Measurements from ENCODE around the gene HDAC4.

Gene HDAC4

DNA sequence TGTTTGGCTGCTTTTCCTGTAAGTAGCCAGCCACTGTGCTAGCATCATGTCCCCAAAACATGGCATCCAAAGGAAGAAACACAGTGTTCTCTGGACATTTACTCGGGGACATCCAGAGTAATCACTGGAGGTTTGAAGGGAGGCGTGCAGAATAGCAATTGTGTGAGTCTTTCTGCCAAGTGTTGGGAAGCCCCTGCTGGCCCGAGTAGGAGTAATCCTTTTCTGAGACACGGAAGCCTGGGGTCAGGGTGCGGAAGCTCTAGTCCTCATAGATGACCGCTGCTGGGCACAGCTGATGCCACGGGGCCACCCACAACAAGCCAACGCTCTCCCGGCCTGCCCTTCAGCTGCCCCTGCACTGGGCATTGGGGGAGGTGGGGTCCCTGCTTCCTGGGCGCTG is 24.8 kb upstream of the HDAC4 start:
- no peak for DNase-seq

DNA sequence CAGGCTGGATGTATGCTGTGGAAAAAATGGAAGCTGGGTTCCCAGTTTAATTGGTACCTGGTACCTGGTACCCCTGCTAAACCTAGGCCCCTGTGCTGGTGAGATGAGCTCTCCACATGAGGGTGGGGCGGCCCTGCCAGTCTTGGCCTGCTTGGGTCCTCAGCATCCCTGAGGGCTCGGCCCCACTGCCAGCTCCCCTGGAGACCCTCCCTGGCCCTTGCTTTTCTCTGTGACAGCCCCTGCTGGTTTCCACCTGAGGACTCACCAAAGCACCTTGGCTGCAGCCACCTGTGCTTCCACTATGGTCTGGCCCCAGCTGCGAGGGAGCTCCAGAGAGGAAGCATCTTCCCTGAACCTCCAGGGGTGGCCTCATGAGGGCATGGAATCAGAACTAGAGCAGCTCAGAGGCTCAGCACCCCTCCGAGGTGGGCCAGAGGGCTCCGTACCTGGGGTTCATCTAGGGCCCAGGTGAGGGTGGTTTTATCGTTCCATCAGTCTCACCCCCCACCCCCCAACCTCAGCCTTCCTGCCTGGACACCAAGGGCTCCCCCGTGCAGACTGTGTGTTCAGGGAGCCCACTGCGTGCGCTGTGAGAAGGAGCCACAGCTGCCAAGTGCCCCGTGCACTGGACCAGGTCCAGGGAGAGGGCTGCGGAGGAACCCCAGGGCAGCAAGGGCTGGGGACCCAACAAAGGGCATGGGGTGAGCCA is 23.7 kb upstream of the HDAC4 start:
- no peak for DNase-seq

DNA sequence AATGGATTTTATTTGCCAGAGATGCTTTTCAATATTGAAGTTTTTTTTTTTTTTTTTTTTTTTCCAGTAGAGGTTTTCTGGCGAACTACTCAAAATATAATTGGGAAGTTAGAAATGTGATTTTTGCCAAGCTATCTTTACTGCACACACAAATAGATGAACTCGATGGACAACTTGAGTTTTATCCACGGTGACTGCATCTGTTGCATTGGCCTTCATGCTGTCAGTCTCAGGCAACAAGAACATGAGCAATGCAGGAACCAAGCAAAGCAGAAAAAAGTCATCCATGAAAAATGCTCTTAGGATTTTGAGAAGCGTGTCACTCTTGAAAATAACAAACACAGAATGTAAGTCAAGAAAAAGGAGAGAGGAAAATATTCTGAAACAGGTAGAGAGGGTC is 22.7 kb upstream of the HDAC4 start:
- DNase-seq, result no peak

DNA sequence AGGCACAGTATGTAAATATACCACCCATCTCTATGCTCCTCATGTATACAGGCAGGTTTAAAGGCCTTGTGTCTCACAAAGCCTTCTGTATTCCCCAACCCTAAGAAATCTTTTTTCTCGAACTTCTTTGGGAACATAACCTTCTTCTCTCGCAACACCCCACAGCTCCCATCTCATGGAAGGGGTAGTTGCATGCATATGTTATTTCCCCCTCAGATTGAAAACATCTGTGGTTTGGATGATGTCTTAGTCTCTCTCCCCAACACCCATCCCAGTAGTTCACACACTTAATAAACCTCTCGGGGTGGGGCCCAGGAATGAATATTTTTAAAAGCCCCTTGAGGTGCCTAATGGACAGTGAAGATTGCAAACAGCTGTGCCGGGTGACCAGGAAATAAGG is 21.0 kb upstream of the HDAC4 start:
- DNase-seq, result no peak

DNA sequence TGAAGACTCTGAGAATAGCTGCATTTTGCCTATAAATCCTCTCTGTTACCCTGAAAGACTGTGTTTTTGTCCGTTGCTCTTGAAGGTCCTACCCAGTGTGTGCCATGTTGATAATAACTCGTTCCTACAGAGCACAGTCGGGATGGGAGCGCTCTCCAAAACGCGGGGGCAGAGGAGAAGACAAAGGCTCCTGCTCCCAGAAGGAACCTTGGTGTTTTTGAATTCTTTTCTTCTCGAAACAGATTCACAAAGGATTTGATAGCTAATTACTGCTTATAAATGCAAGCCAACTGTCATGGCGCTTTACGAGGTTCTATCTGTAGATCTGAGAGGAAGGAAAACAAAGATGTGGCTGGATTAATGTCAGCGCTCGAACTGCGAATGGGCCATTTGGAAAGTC is 19.3 kb upstream of the HDAC4 start:
- no peak for DNase-seq

DNA sequence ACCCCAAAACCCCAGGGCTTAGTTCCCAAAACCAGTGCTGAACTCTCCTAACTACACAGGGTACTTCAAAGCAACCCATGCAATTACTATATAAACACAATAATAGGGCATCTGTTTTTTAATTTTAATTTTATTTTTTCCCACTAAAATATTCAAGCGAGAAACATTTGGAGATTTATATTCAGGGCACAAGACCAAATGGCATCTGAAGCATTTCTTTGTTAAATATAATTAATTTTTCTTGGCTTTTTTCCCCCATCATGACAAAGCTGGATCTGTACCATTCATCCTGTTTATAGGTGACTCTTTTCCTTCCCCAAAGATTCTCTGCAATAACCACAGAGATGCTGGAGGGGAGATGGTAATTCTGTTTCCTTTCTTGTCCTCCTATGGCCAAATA is 18.1 kb upstream of the HDAC4 start:
- no peak for DNase-seq

DNA sequence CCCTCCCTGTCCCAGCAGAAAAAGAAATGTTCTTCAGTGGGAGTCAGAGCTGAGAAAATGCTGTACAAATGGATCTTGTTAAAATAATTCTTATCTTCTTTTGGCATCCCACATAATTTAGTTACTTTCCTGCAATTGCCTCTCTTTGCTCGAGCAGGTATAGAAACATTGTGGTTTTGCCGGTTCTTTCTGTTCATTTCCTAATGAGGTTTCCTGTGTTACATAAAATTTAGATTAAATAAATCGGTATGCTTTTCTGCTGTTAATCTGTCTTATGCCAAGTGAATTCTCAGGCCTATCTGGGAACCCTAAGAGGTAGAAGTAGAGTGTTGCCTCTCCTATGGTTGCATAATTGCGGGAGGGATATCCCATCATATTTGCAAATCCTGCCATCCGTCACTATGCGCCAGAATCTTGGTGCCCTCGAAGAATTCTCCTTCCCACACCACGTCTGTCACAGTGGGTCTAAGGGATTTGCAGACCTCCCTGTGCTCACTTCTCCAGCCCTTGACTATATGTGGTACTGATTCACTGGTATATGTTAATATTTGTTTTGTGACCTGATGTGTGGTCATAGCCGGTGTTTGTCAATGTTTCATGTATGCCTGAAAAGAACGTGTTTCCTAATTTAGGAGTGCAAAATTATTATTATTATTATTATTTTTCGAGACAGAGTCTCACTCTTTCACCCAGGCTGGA is 12.2 kb upstream of the HDAC4 start:
- DNase-seq, result no peak

DNA sequence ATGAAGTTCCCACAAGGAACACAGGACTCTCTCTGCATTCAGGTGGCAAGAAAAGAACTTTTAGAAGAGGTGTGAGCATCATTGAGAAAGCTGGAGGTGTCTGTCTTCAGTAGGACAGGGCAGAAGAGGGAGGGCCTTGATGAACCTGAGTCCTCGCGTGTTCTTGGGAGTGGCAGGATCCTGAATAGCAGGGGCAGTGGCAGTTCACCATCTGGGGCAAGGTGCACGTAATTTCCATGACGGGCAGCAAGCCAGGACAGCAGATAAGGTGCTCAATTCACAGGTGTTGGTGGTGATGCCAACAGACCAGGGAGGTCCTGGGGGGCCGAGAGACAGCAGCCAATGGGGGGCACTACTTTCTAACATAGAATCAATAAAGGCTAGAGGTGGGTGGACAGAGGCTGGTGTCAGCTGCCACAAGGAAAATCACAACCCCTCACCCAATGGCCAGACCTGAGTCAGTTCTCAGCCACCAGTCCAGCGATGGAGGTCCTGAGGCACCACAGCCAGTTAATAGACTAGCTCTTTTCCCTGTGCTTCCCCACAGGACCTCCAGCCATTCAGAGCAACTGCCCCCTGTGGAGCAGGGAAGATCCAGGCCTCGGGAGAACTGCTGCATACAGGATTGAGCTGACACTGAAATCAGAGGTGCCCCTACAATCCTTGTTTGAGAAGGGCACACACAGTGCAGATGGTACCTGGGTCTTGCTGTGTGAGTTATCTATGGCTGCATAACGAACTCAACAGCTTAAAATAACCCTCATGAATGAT is 10.9 kb upstream of the HDAC4 start:
- no peak for DNase-seq

DNA sequence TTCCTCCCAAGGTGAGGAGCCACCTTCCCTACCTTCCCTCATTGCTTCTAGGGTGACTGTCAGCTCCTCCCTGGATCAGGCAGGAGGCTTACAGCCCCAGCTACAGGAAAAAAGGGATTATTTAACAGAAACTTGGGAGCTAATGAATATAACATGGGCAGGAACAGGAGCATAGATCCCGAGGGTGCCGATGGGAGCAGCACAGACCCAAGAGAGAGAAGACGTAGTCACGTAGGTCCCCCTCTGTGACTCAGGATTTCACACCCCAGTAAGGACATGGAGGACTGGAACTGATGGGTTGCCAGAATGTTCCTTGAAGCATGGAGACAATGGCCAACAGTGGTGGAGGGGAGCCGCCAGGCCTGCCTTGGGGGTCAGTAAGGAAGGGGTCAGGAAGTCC is 10.3 kb upstream of the HDAC4 start:
- DNase-seq, result no peak

DNA sequence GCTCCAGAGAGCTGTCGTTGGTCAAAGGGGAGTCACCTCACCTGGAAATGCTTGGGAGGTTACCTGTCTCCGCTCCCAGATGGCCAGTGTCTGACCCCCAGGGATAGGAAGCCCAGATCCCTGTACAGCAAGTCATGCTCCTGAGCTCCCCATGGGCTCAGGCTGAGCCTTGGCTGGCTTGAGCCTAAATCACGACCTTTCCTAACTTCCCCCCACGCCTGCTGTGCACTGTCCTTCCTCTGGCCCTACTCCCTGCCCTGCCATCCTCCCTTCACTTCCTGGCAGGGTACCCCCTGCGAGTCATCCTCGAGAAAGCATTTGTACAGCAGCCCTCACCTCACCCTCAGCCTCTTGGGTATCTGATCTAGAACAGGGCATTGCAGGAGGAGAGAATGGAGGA is 9.2 kb upstream of the HDAC4 start:
- no peak for DNase-seq

DNA sequence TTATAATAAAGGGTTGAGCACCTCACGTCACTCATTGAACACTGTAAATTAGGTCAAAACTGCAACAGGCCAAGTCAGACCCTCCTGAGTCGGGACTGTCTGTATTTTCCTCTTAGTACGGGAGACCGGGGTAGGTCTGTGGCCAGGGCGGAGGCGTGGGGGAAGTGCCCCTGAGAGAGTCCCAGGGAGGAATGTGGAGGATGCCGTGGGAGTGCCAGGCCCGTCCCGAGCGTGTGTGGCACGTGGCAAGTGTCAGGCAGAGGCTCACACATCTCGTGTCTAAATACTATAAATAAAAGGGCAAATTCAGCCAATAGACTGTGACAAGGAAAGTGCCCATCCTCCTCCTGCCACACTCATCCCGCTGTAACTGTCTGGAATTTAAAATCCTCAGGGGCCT is 6.3 kb upstream of the HDAC4 start:
- DNase-seq, result no peak

DNA sequence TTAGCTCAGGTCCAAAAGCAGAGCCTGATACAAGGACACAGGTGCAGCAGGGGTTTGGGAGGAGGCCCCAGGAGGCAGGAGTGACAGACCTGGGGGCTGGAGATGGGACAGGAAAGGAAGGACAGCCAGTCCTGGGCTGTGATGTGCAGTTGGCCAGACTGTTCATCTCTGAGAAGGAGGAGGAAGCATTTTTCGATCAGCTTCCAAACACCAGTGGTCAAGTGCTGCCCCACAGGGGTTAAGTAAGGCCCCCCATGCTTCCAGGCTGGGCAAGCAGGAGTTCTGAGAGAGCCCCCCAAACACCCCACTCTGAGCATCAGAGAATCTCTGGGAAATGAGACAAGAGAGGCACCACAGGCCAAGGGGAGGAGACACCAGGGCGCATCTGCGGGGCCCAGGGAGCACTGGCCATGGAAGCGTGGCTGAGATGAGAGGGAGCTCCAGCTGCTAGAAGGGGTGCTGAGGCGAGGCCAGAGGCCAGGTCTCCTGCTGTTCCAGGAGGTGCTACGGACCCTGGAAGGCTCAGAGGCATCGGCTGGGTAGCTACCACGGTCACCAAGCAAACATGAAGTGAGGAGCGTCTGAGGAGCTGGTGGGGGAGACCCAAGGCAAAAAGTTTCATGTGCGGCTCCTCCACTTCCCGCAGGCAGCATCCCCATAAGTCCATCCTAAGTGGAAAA is 5.6 kb upstream of the HDAC4 start:
- DNase-seq, result no peak

DNA sequence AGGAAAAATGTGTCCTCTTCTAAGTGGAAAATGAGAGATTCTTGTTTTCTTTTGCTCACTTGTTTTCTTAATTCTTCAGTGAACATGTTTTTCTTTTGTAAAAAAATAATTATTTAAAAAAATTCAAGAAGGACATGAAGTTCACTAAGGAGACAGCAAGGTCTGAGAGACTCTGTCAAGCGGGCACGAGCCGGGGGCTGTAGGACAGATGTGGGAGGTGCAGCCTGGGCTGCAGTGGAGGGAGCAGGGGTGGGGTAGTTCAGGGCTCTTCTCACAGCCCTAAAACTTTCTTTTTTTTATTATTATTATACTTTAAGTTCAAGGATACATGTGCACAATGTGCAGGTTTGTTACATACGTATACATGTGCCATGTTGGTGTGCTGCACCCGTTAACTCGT is 4.3 kb upstream of the HDAC4 start:
- DNase-seq, result no peak

DNA sequence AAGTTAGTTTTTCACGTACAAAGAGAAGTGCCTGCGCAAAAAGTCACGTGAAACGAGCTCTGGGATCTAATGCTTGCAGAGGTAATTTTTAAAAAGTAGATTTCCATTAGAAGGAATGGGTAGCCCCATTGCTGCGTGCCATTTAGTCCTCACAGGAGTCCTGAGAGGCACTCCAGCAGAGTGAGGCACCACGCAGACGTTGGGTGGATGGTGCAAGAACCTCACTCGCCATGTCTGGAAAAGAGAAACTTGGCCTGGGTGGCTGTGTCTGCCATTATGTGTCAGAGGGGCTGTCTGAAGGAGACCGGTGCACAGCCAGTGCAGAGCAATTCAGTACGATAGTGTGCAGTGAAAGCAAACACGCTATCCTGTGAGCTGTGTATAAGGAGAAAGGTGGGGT is 1.8 kb upstream of the HDAC4 start:
- DNase-seq, result no peak

DNA sequence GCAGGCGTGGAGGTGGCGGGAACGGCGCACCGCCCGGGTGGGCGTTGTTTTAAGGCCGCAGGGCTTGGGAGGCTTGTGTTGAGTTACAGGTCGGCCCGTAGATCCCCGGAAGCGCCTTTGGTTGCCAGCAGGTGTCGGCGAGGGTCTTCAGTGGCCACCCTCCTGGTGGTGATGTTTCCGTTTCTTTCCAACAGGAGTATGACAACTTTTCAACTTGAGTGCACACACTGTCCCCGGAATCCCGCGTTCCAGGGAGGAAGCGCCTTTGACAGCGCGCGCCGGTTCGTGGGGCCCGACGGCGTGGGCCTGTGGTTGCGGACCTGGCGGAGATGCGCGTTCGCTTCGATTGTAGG is 1.0 kb upstream of the HDAC4 start:
- DNase-seq, result no peak

DNA sequence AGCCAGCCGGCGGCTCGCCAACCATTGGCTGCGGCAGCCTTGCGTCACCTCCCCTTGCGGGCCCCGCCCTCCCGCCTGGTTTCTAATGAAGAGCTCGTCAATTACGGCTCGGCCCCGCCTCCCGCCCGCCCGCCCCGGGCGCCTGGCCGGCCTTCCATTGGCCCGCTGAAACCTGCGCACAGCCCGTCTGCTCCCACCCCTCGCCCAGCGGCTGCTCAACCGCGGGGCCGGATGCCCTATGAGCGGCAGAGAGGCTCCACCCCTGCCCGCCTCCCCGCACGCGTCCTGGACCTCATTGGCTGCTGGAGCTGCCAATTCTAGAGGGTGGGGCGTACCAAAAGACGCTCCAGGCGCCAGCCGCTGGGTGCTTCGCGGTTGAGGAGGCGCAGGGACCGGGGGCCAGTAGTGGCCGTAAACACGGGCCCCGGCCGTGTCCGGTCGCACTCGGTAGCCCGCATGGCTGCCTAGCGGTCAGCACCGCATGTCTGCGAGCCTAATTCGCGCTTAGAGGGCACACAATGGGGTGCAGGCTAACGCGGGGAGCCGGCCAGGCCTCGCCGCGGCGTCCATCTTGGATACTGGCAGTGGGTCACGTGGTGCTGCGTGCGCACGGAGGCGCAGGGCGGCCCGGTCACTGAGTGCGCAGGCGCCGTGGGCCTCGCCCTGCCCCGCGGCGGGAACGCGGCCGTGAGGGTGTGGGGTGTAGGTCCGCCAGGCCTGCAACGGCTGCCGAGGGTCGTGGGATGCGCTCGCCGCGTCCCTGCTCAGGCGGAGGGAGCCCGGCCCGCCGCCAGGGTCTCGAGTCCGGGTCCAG is 454 bp upstream of the HDAC4 start:
- peak; percentile 98 for DNase-seq

DNA sequence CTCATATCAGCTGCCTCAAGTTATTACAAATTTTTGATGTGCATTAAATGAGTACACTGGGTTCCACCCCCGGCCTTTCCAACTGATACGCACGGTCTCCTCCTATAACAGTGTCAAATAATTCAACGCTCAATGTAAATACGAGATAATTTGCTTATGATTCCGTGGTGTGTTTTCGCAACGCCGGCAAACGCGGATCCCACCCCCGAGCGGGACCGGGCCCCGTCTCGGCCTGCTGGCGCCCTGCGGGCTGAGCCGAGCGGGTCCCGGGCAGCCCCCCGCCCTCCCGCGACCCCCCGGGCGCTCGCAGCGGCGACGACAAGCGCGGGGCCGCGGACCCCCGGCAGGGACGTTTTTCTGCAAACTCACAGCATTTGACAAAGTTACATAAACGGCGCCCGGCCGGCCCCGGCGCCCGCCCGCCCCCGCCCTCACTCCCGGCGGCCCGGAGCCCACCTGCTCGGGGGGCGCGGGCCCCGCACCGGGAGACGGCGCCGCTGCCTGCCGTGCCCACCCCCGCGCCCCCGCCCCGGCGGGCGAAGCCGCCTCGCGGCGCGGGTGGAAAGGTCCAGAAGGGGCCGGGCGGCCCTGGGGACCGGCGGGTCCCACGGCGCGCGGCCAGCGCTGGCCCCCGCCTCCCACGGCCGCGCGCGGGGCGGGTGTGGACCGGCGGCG is 762 bp downstream of the HDAC4 start:
- no peak for DNase-seq

DNA sequence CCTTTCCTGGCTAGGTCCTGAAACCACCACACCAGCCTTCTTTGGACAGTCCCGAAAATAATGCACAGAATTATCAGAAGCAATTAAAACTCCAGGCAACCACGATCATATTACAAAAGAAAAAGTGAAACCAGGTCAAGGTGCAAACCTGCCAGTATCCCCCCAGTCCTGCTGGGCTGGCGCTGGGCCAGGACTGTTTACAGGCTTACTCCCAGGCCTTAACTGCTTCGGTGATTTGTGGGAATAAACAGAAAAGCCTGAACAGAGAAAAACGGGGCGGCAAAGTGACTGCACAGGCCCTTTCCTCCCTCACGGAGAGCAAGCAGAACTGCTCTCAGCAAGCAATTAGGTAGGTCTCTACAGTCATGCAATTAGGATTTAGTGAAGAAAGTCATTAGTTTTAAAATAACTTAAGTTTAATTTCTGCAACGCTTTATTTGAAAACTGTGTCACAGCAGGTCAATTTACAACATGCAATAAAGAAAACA is 1.3 kb downstream of the HDAC4 start:
- DNase-seq, result no peak

DNA sequence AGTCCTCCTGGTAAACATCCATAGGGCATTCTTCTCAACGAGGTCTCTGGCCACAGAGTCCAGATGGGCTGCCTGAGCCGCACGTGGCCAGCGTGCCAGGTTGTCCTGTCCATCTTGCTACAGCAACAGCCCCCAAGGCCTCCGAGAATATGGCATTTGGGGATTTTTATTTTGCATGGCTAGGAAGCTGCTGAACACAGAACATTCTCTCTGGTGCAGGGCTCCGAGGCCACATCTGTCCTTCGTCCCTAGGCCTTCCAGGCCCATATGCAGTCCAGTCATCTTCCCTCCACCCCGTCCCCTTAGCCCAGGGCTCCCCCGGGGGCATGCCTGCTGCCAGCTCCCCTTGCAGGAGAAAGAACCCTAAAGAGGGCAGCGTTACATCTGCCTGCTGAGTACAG is 2.3 kb downstream of the HDAC4 start:
- no peak for DNase-seq

DNA sequence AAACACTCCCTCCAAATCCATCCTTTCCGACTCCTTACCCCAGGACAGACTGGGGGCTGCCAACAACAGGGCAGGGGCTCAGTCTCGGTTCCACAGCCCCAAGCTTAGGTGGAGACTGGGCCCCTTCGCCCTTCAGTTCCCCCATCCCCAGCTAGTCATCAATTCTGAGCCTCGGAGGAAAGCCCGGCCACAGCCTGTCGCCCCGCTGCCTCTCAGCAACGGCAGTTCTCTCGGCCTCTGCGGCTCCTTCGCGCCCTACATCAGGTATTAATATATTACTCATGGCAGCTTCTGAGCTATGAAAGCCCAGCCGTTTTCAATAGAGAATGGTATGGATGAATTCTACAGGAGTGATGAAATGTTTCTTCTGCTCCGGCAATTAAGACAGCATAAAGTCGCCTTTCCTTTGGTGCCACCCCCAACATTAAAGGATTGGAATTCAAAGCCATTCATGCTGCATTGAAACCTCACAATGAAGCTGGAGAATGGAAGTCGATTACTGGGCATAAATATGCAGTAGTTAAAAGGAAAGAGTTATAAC is 2.8 kb downstream of the HDAC4 start:
- no peak for DNase-seq

DNA sequence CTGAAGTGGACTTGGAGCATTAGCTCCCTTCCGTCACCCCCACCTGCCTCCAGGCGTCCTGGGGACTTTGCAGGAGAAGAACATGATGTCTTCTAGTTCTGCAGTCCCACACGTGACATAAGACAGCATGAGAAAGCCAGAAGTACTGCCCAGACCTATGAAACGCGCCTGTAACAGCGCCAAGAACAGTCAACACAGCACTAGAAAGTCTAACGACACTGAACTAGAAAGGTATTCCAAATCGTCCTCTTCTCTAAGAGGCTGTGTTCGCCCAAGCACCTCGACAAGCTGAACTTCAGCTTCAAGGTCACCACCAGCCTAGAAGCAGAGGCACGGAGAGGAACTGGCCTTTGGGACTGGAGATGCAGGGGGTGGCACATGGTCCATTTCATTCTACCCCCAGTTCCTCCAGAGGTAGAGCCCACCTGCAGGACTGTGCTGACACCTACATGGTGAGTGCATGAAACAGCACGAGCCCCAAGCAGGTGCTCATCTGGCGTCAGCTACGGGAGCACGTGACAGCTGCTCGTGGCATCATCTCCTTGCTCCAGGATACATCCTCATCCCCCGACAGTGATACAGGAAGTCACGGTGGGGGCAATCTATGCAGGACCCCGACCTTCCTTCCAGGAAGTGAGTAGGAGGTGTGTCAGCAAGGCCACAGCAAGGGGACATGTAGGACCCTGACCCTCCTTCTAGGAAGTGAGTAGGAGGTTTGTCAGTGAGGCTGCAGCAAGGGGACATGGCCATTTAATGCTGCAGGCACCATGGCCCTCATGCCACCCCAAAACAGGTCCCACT is 3.7 kb downstream of the HDAC4 start:
- no peak for DNase-seq

Data from T1000 (cell line).